HUES6 (cell line): ENCODE data around the gene TMTC2.
"Not testable (repeated sequence)": the region's sequence is repeated elsewhere in the genome, so short reads cannot be mapped to it uniquely, and the experiment has no call there.

Experiments
- H3K27ac ChIP-seq: 2 replicates; pipeline ENCODE4 v1.7.0; 2013; ENCODE audit warnings: low read depth, mild to moderate bottlenecking, low read length, inconsistent platforms
- H3K27me3 ChIP-seq: 2 replicates; pipeline ENCODE4 v1.6.1; 2013; ENCODE audit warnings: low read length; ENCODE audit not compliant: control insufficient read depth, insufficient read depth
- H3K36me3 ChIP-seq: 2 replicates; pipeline ENCODE4 v1.6.1; 2013; ENCODE audit warnings: low read length; ENCODE audit not compliant: control insufficient read depth, insufficient read depth
- H3K4me1 ChIP-seq: 2 replicates; pipeline ENCODE4 v1.6.1; 2013; ENCODE audit warnings: low read length; ENCODE audit not compliant: control insufficient read depth, insufficient read depth
- H3K4me3 ChIP-seq: 2 replicates; pipeline ENCODE4 v1.5.1; 2013; ENCODE audit warnings: low read depth, low read length
- H3K9ac ChIP-seq: one replicate; pipeline ENCODE4 v1.6.1; 2013; ENCODE audit warnings: mild to moderate bottlenecking, low read length
- H3K9me3 ChIP-seq: 2 replicates; pipeline ENCODE4 v1.6.1; 2013; ENCODE audit warnings: low read depth, low read length; ENCODE audit not compliant: control insufficient read depth, insufficient read depth

The TMTC2 gene

DNA sequence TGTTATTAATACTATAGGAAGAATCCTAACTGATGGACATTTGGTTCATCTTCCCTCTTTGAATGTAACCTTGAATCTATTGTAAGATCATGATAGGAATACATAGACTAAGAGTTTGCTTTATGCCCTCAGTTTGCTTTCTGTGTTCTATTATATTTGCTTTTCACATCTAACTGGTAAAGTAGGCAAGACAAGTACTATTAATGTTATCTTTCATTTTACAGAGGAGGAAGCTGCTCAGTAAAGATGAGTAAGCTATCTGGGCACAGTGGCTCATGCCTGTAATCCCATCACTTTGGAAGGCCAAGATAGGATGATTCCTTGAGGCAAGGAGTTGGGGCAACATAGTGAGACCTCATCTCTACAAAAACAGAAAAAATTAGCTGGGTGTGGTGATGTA lies 103.0 kb downstream of the TMTC2 start:
- H3K4me1 ChIP-seq: peaks cover 21% of the 10 kb centered on the region

DNA sequence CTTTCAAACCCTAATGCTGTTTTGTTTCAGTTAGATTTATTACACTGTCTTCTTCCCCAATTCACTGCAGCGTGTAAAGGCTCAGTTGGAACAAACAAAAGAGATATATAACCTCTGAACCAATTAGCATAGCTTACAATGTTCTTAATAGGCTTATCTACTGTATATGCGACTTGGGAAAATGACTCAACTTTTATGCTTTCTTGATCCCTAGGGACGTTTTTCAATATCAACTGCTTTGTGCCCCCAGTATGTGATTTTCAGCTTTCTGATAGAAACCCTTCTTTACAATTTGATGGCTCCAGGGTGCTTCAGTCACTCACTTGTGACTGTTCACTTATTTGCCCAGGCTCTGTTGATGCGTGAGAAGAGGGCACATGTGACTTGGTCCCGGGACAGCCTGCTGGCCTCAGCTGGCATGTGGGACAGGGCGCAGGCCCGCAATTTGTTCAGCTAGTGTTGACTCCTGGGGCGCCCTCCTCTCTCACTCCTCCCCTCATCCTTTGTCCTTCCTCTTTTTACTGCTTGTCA lies 107.1 kb downstream of the TMTC2 start:
- Histone ChIP-seq H3K27ac (no peak overlapping the region), H3K9ac (no peak overlapping the region), H3K9me3 (no peaks in the 10 kb centered on the region), H3K4me3 (no peak overlapping the region), H3K27me3 (no peaks in the 10 kb centered on the region), H3K4me1 (peaks cover 12% of the 10 kb centered on the region), H3K36me3 (no peaks in the 10 kb centered on the region)

More for the DNA sequence above, 103.0 kb downstream of the TMTC2 start:
- Histone ChIP-seq H3K27ac (no peak overlapping the region), H3K9ac (no peak overlapping the region), H3K4me3 (no peak overlapping the region), H3K36me3 (no peaks in the 10 kb centered on the region), H3K9me3 (no peaks in the 10 kb centered on the region), H3K27me3 (no peaks in the 10 kb centered on the region)

DNA sequence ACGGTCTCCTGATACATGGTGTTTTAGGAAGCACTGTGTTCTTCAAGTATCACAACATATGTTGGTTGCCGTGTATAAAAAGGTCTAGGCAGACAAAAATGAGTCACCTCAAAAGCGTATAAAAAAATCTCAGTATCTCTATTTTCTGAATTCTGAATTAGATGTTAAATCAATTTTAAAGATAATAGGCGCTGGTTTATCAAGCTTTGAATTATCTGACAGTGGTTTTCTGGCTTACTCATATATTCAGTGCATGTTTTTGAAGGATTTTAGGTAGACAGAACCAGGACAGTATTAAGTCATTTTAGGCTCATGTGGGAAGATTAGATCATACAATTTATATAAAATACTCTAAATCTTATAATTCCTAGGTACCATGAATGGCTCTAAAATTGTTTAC lies 110.8 kb downstream of the TMTC2 start:
- H3K27me3 ChIP-seq: no peaks in the 10 kb centered on the region
- H3K9ac ChIP-seq: no peak overlapping the region
- no peak overlapping the region for H3K4me3 ChIP-seq
- H3K9me3 ChIP-seq: no peaks in the 10 kb centered on the region
- peaks cover 9% of the 10 kb centered on the region for H3K4me1 ChIP-seq
- H3K27ac ChIP-seq: no peak overlapping the region
- no peaks in the 10 kb centered on the region for H3K36me3 ChIP-seq

DNA sequence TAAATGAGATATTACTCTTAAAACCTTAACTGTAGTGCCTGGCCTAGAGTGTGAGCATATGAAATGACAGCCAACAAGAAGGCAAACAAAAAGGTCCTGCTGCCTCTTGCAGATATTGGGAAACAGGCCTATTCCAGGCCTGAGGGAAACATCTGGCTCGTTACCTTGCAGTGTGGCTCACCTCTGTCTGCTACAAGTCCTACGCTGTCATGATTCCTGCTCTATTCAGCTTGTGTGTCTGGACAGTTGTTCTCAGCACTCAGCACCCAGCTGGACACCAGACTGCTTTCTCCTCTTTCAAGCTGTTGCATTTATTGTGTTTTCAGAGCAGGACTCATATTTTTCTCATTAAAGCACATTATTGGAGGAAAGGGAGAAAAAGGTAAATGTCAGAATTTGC lies 113.5 kb downstream of the TMTC2 start:
- Histone ChIP-seq H3K9me3 (no peaks in the 10 kb centered on the region), H3K36me3 (no peaks in the 10 kb centered on the region), H3K4me1 (peaks cover 16% of the 10 kb centered on the region), H3K4me3 (no peak overlapping the region), H3K27me3 (no peaks in the 10 kb centered on the region), H3K9ac (no peak overlapping the region), H3K27ac (no peak overlapping the region)

DNA sequence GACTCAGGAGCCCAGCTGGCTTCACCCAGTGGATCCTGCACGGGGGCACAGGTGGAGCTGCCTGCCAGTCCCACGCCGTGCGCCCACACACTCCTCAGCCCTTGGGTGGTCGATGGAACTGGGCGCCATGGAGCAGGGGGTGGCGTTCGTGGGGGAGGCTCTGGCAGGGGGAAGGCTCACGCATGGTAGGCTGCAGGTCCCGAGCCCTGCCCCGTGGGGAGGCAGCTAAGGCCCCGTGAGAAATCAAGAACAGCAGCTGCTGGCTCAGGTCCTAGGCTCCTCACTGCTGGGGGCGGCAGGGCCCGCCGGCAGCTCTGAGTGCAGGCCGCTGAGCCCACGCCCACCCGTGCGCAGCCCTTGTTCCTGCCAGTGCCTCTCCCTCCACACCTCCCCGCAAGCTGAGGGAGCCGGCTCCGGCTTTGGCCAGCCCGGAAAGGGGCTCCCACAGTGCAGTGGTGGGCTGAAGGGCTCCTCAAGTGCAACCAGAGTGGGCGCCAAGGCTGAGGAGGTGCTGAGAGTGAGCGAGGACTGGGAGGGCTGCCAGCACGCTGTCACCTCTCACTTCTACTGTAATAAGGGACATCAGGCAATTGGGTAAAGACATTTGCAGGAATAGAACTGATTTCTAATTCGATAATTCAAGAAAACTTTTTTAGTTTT lies 115.4 kb downstream of the TMTC2 start:
- Histone ChIP-seq H3K27ac (no peak overlapping the region), H3K27me3 (no peaks in the 10 kb centered on the region), H3K4me1 (peaks cover 16% of the 10 kb centered on the region), H3K4me3 (no peak overlapping the region), H3K9ac (no peak overlapping the region), H3K9me3 (no peaks in the 10 kb centered on the region), H3K36me3 (no peaks in the 10 kb centered on the region)

DNA sequence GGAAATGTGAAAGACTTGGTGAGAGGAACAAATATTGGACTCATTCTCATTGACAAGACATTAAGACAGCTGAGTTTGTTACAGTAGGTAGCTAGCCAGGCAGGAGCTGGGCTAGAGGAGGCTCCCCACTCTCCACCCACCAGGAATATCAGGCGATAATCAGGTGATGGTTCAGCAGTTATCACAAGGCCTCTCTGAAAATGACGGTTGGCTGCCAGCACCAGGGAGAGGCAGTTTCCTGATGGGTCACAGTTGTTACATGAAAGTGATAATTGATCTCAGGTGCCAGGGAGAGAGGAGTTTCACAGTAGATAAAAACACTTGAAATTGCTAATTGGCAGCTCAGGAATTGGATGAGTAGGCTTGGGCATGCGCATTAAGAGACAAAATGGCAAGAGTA lies 116.5 kb downstream of the TMTC2 start:
- Histone ChIP-seq H3K9ac (no peak overlapping the region), H3K27me3 (no peaks in the 10 kb centered on the region), H3K4me1 (peaks cover 16% of the 10 kb centered on the region), H3K27ac (no peak overlapping the region), H3K9me3 (no peaks in the 10 kb centered on the region), H3K36me3 (no peaks in the 10 kb centered on the region), H3K4me3 (no peak overlapping the region)

DNA sequence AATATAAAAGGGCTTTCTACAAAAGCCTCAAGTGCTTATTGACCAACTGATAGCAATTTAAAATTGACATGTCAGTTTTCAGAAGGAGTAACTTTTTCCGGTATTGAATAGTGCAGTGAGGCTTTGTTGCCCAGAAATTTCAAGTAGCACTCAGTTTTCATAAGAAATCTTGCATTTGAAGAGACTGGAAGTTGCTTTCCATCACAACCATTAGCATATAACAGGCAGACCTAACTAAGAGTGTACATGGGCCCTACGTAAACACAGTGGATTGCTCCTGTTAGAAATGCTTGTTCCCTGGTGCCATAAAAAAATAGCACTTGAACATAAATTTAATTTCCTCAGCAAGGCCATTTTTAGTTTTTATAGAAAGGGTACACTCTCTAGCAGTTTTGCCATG lies 117.9 kb downstream of the TMTC2 start:
- H3K27me3 ChIP-seq: no peaks in the 10 kb centered on the region
- H3K27ac ChIP-seq: no peak overlapping the region

DNA sequence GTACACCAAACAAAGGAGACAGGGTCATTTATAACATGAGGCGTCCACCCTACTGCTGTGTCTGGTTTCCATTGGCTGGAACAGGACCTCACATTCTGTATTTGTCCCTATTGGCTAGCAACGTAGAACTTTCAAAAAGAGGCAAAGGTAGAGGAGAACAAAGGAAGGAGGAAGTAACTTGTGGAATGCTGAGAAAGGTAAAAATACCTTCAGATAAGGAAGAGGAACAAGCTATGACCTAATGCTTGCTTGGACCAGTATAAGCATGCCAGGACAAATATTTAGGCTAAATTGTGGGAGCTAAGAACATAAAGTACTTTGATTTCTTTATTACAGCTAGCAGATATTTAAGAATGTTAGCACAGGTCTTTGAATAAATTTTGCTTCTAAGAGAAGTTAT lies 118.3 kb downstream of the TMTC2 start:
- H3K4me3 ChIP-seq, H3K27me3 ChIP-seq, H3K9me3 ChIP-seq, H3K27ac ChIP-seq, H3K36me3 ChIP-seq, H3K9ac ChIP-seq: not testable (repeated sequence)
- peaks cover 16% of the 10 kb centered on the region for H3K4me1 ChIP-seq

More for the DNA sequence above, 117.9 kb downstream of the TMTC2 start:
- Histone ChIP-seq H3K4me3 (no peak overlapping the region), H3K9me3 (no peaks in the 10 kb centered on the region), H3K9ac (no peak overlapping the region), H3K36me3 (no peaks in the 10 kb centered on the region), H3K4me1 (peaks cover 16% of the 10 kb centered on the region)

DNA sequence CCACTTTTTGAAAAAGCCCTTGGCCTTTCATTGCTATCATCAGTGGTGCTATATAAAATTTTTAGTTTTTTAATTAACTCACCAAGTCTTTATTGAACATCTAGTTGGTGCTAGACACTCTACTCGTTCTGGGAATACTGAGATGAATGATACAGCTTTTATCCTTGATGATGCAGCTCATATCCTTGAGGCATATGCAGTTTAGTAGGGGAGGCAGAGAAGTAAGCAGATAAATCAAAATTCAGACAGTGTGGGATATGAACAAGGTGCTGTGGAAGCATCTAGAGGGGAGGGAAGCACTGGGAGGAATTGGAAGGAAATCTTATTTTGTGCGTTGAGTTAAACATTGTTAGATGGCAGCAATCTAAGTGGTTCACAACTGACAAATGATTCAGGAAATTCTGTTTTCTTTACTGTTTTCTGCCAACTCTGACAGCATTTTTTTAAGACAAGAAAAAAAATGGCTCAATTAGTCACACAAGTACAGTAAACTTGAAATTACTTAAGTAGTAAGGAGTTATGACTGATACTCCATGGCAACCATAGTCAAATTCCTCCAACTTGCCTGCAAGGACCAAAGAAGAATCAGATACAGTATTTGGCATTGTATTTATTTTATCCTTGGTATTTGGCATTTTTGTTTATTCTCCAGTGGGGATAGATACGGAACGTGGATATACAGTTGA lies 119.2 kb downstream of the TMTC2 start:
- H3K4me1 ChIP-seq: peaks cover 16% of the 10 kb centered on the region

DNA sequence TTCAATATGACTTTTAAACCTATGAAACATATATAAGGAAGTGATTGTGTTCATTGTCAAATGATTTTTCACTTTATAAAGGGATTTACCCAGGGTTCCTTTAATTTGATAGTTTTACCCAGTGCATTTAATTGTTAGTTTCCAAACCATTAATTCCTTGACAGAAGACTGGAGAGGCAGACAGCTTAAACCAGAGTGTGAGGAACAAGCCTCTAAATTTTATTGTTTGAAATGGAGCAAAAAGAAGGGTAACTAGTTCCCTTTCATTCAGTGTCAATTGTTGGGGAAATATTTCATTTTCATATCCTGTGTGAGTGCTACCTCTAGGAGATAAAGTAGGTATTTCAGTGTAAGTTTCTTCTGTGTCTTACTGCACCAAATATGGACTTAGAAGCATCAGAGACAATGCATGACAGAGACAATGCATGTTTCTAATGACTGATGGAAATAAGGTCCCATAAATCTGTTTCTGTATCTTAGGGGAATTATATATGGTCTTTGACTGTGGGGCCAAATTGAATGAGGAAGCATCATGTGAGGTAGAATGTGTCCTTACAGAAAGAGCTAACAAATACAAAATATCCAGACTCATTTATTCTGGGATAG lies 120.5 kb downstream of the TMTC2 start:
- Histone ChIP-seq H3K27ac (no peak overlapping the region), H3K4me1 (peaks cover 16% of the 10 kb centered on the region), H3K4me3 (no peak overlapping the region), H3K27me3 (no peaks in the 10 kb centered on the region), H3K9me3 (no peaks in the 10 kb centered on the region), H3K36me3 (no peaks in the 10 kb centered on the region), H3K9ac (no peak overlapping the region)

More for the DNA sequence above, 119.2 kb downstream of the TMTC2 start:
- H3K27me3 ChIP-seq: no peaks in the 10 kb centered on the region
- H3K4me3 ChIP-seq: no peak overlapping the region
- H3K36me3 ChIP-seq: no peaks in the 10 kb centered on the region
- no peak overlapping the region for H3K9ac ChIP-seq
- no peak overlapping the region for H3K27ac ChIP-seq
- no peaks in the 10 kb centered on the region for H3K9me3 ChIP-seq

DNA sequence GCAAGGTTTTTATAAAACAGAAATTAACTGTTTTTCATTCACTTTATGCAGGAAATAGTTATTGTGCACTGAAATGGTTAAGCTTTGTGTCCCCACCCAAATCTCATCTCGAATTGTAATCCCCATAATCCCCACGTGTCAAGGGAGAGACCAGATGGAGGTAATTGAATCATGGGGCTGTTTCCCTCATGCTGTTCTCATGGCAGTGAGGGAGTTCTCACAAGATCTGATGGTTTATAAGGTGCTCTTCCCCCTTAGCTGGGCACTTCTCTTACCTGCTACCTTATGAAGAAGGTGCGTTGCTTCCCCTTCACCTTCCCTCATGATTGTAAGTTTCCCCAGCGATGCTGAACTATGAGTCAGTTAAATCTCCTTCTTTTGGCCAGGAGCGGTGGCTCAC lies 123.9 kb downstream of the TMTC2 start:
- Histone ChIP-seq H3K9me3 (no peaks in the 10 kb centered on the region), H3K27me3 (no peaks in the 10 kb centered on the region), H3K4me3 (no peak overlapping the region)

More for the DNA sequence above, 123.9 kb downstream of the TMTC2 start:
- Histone ChIP-seq H3K27ac (no peak overlapping the region), H3K36me3 (no peaks in the 10 kb centered on the region), H3K4me1 (no peaks in the 10 kb centered on the region), H3K9ac (no peak overlapping the region)
